ENCODE data around the gene HLA-DRB5.
"Not testable (repeated sequence)": the region's sequence is repeated elsewhere in the genome, so short reads cannot be mapped to it uniquely, and the experiment has no call there.

The HLA-DRB5 gene

GRCh38 chr6:32492351-32492750 is 37.7 kb downstream of the HLA-DRB5 start:
- DNase-seq, result no peak

- no peak for DNase-seq
These were observed 38.4 kb downstream of the HLA-DRB5 start for GRCh38 chr6:32491700-32492099.

- DNase-seq, result no peak
These were observed 42.0 kb downstream of the HLA-DRB5 start for GRCh38 chr6:32488083-32488482.

GRCh38 chr6:32484614-32484998 is 45.5 kb downstream of the HLA-DRB5 start:
- DNase-seq, result no peak

GRCh38 chr6:32483968-32484613 is 46.0 kb downstream of the HLA-DRB5 start:
- DNase-seq, result no peak

GRCh38 chr6:32475392-32476206 is 54.5 kb downstream of the HLA-DRB5 start:
- no peak for DNase-seq

GRCh38 chr6:32473376-32474348 is 56.4 kb downstream of the HLA-DRB5 start:
- not testable (repeated sequence) for DNase-seq

- no peak for DNase-seq
These were observed 57.2 kb downstream of the HLA-DRB5 start for GRCh38 chr6:32472781-32473375.

GRCh38 chr6:32467743-32468503 is 62.2 kb downstream of the HLA-DRB5 start:
- DNase-seq, result not testable (repeated sequence)

Measured in NCI-H526 treated with DMSO at 0.1 percent for 48 hours (cell line).